ENCODE data around the gene GRID2. TPM values are rescaled to one million over a fixed set of nuclear protein-coding genes. Genes with fewer than 3 reads are reported as not detected.

Gene GRID2
- total RNA-seq, 1 donor from 2014 or later: not detected

DNA sequence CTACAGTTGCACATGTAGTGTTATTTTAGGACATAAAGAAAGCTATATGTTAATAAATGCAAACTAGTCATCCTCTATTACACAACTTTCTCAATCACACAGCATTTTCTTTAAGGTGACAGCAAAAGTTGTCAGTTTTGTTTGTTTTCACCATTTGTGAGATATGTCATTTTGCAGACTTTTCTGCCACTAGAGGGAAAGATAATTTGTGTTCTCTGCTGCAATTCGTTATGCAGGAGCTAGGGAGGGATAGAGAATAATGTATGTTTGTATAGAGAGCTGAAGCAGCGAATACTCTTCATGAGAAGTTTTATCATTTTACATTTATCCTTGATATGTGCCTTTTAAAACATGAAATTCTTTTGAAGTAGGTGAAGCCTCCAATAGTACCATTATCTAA lies 854.2 kb downstream of the GRID2 start:
- no peaks in the 10 kb centered on the region for H3K4me1 ChIP-seq
- no peaks in the 10 kb centered on the region for H3K9me3 ChIP-seq
- H3K4me3 ChIP-seq: no peak overlapping the region
- TF ChIP-seq, protein P1, sequence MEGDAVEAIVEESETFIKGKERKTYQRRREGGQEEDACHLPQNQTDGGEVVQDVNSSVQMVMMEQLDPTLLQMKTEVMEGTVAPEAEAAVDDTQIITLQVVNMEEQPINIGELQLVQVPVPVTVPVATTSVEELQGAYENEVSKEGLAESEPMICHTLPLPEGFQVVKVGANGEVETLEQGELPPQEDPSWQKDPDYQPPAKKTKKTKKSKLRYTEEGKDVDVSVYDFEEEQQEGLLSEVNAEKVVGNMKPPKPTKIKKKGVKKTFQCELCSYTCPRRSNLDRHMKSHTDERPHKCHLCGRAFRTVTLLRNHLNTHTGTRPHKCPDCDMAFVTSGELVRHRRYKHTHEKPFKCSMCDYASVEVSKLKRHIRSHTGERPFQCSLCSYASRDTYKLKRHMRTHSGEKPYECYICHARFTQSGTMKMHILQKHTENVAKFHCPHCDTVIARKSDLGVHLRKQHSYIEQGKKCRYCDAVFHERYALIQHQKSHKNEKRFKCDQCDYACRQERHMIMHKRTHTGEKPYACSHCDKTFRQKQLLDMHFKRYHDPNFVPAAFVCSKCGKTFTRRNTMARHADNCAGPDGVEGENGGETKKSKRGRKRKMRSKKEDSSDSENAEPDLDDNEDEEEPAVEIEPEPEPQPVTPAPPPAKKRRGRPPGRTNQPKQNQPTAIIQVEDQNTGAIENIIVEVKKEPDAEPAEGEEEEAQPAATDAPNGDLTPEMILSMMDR (IDR thresholded peaks at IDR 0.05): no peak
- ATAC-seq (no peak), DNase-seq (no peak)
- H3K36me3 ChIP-seq: no peaks in the 10 kb centered on the region
- no peaks in the 10 kb centered on the region for H3K27me3 ChIP-seq (ENCODE audit: low read depth)
- intact Hi-C loops (cut with DNase I): no loop called here
- H3K27ac ChIP-seq: no peak overlapping the region

DNA sequence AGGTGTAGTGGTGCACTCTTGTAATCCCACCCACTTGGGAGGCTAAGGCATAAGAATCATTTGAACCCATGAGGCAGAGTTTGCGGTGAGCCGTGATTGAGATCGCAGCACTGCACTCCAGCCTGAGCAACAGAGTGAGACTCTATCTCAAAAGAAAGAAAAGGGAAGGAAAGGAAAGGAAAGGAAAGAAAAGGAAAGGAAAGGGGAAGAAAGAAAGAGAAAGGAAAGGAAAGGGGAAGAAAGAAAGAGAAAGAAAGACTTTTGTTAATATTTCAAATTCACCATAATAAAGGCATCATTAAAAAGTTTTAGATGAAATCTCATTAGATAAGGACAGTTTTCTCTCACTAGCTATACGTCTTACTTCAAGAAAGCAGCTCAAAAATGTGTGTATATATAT lies 864.3 kb downstream of the GRID2 start:
- no peak overlapping the region for H3K27ac ChIP-seq
- no peaks in the 10 kb centered on the region for H3K27me3 ChIP-seq (ENCODE audit: low read depth)
- H3K4me3 ChIP-seq: no peak overlapping the region
- no peaks in the 10 kb centered on the region for H3K36me3 ChIP-seq
- no peaks in the 10 kb centered on the region for H3K9me3 ChIP-seq
- intact Hi-C loops (cut with DNase I): no loop called here
- no peaks in the 10 kb centered on the region for H3K4me1 ChIP-seq
- TF ChIP-seq, protein P1 (IDR thresholded peaks at IDR 0.05): no peak
- ATAC-seq (no peak), DNase-seq (no peak)

DNA sequence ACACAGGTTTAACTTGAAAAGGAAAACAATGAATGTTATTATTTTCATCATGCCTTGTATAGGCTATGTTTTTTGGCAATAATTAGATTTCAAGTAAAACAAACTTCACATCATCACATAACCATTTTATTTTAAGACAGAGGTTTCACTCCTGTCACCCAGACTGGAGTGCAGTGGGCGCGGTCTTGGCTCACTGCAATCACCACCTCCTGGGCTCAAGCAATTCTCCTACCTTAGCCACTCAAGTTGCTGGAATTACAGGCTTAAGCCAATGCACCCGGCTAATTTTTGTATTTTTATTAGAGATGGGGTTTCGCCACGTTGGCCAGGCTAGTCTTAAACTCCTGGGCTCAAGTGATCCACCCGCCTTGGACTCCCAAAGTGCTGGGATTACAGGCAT lies 866.2 kb downstream of the GRID2 start:
- Histone ChIP-seq H3K27me3 (ENCODE audit: low read depth) (no peaks in the 10 kb centered on the region), H3K9me3 (no peaks in the 10 kb centered on the region), H3K36me3 (no peaks in the 10 kb centered on the region), H3K4me1 (no peaks in the 10 kb centered on the region), H3K4me3 (no peak overlapping the region), H3K27ac (no peak overlapping the region)
- ATAC-seq (no peak), DNase-seq (no peak)
- intact Hi-C loops (cut with DNase I): no loop called here
- TF ChIP-seq, protein P1 (IDR thresholded peaks at IDR 0.05): no peak

DNA sequence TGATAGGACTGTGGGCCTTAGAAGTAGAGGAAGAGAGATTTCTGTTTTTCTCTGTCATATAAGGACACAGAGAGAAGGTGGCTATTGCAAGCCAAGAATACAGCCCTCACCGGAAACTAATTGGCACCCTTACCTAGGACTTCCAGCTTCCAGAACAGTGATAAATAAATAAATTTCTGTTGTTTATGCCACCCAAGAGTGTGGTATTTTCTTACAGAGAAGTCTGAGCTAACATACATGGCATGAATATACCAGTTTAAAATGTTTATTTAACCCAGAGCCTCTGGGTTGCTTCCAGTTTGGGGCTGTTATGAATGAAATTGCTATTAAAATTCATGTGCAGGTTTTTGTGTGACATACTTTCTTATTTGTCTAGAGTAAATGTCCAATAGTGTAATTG lies 870.8 kb downstream of the GRID2 start:
- no peak overlapping the region for H3K4me3 ChIP-seq
- no peaks in the 10 kb centered on the region for H3K36me3 ChIP-seq
- DNase-seq: no peak
- H3K4me1 ChIP-seq: no peaks in the 10 kb centered on the region
- TF ChIP-seq, protein P1 (IDR thresholded peaks at IDR 0.05): no peak
- no peak for ATAC-seq
- intact Hi-C loops (cut with DNase I): no loop called here
- H3K9me3 ChIP-seq: no peaks in the 10 kb centered on the region
- H3K27me3 ChIP-seq (ENCODE audit: low read depth): no peaks in the 10 kb centered on the region
- no peak overlapping the region for H3K27ac ChIP-seq

DNA sequence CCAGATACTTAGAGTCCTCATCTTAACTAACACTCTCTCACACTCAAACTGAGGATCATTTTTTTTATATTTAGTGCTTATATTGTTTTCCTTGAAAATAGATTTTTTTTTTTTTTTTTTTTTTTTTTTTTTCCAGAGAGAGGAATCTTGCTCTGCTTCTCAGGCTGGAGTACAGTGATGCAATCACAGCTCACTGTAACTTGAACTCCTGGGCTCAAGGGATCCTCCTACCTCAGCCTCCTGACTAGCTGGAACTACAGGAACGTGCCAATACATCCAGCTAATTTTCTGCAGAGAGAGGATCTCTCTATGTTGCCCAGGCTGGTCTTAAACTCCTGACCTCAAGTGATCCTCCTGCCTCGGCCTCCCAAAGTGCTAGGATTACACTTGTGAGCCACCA lies 874.5 kb downstream of the GRID2 start:
- no peaks in the 10 kb centered on the region for H3K27me3 ChIP-seq (ENCODE audit: low read depth)
- H3K9me3 ChIP-seq: no peaks in the 10 kb centered on the region
- DNase-seq (no peak), ATAC-seq (no peak)
- no peaks in the 10 kb centered on the region for H3K4me1 ChIP-seq
- TF ChIP-seq, protein P1 (IDR thresholded peaks at IDR 0.05): no peak
- no peaks in the 10 kb centered on the region for H3K36me3 ChIP-seq
- no peak overlapping the region for H3K27ac ChIP-seq
- intact Hi-C loops (cut with DNase I): no loop called here
- no peak overlapping the region for H3K4me3 ChIP-seq

DNA sequence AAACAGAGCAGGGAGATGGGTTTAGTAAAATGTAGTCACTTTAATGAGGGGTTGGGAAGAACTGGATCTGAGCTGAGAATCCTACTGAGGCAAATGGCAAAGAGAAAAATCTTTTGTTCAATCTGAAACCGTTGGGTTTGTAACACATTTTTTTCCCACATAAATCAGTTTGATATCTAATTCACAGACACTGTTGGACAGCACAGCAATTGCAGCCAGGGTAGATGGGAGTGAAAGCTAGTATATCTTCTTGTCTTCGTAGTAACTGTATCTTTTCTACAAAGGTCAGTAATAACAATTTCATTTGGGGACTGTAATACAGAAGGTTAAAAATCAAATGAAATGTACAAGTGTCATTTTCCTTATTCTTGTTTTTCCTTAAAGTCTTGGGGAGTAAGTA lies 875.3 kb downstream of the GRID2 start:
- Histone ChIP-seq H3K27ac (no peak overlapping the region), H3K4me1 (no peaks in the 10 kb centered on the region), H3K4me3 (no peak overlapping the region), H3K9me3 (no peaks in the 10 kb centered on the region), H3K36me3 (no peaks in the 10 kb centered on the region), H3K27me3 (ENCODE audit: low read depth) (no peaks in the 10 kb centered on the region)
- intact Hi-C loops (cut with DNase I): no loop called here
- ATAC-seq (no peak), DNase-seq (no peak)
- TF ChIP-seq, protein P1 (IDR thresholded peaks at IDR 0.05): no peak

Measured in lower lobe of right lung (tissue), 2 donors.